K562 (cell line): Measurements from ENCODE around the gene CSTB. TPM values are rescaled to one million over a fixed set of nuclear protein-coding genes. Genes with fewer than 3 reads are reported as not detected.

Source experiments
- CBX1 ChIP-seq: sonication (generic); IDR thresholded peaks from 2 replicates; pipeline ENCODE4 v1.6.1; 2016; ENCODE audit warnings: antibody characterized with exemption, low read depth, mild to moderate bottlenecking
- CBX3 ChIP-seq, 2 experiments: IDR thresholded peaks; 1 replicate in 1 of 2; 2 replicates in 1 of 2; pipeline ENCODE4 v1.6.1; 2012; ENCODE audit warnings: inconsistent platforms in 2 of 2, low read length in 2 of 2, borderline replicate concordance in 1 of 2, control low read depth in 1 of 2
- ELF1 ChIP-seq: fragments of 200-800 bp; sonication (Bioruptor generic); IDR thresholded peaks from 2 replicates; pipeline ENCODE4 v1.6.1; 2016; ENCODE audit warnings: missing genetic modification characterization, missing compliant biosample characterization
- ERF ChIP-seq: fragments of 450-650 bp; formaldehyde crosslinking; IDR thresholded peaks from 2 replicates; pipeline ENCODE4 v1.4.0; 2020; ENCODE audit warnings: mild to moderate bottlenecking, mixed read lengths
- KDM5B ChIP-seq: fragments of 200-600 bp; sonication (generic); IDR thresholded peaks from 2 replicates; pipeline ENCODE4 v1.6.1; 2012; ENCODE audit warnings: low read depth, mild to moderate bottlenecking, moderate library complexity, low read length, control low read depth, inconsistent platforms; ENCODE audit not compliant: insufficient replicate concordance
- STAG1 ChIP-seq: sonication (generic); formaldehyde crosslinking; IDR thresholded peaks from 2 replicates; pipeline ENCODE4 v1.5.0; 2020; ENCODE audit warnings: missing genetic modification reagents, borderline replicate concordance
- TCF3 ChIP-seq: sonication (generic); formaldehyde crosslinking; IDR thresholded peaks from 2 replicates; pipeline ENCODE4 v1.4.0; 2020; ENCODE audit warnings: mild to moderate bottlenecking, missing genetic modification reagents
- TCF7L2 ChIP-seq: fragments of 150-350 bp; IDR thresholded peaks from 2 replicates; pipeline ENCODE4 v1.6.1; 2016; ENCODE audit warnings: low read depth, mild to moderate bottlenecking, low read length, moderate library complexity
- ZBED1 ChIP-seq: IDR thresholded peaks from 2 replicates; pipeline ENCODE4 v1.6.1; 2014
- ZBTB17 ChIP-seq: fragments of 450-650 bp; formaldehyde crosslinking; IDR thresholded peaks from 2 replicates; pipeline ENCODE4 v1.4.0; 2020; ENCODE audit warnings: mild to moderate bottlenecking
- ZEB2 ChIP-seq: fragments of 450-650 bp; IDR thresholded peaks from 2 replicates; pipeline ENCODE4 v1.6.1; 2016
- polyA plus RNA-seq, 8 experiments: library from polyadenylated mRNA; depleted of rRNA in 4 of 8; stranded (reverse) in 5 of 8; unstranded in 3 of 8; fragments of >200 nt; fragmentation: Nextera tagmentation in 2 of 8; fragmentation: Illumina TruSeq in 1 of 8; extraction: Ambion mirVana in 2 of 8; extraction: Trizol in 1 of 8; gene quantifications; 2 replicates each; pipeline versions ENCODE4 v1.2.1 to v1.2.3, GENCODE V29; 2011 to 2014; ENCODE audit warnings: inconsistent platforms in 1 of 8, missing spikeins in 1 of 8
- total RNA-seq, 7 experiments: library from RNA; depleted of rRNA in 6 of 7; stranded (reverse); fragments of >200 nt in 6 of 7; fragmentation: Illumina TruSeq in 2 of 7; extraction: Trizol in 2 of 7; gene quantifications; 2 replicates each; pipeline versions ENCODE4 v1.2.1 to v1.2.3, GENCODE V29; 2011 to 2021; ENCODE audit warnings: low replicate concordance in 1 of 7
- TF ChIP-seq, protein P1 (sequence below): sonication (generic); formaldehyde crosslinking; IDR thresholded peaks from 2 replicates; pipeline ENCODE4 v1.8.0; 2022; ENCODE audit warnings: mild to moderate bottlenecking, missing genetic modification reagents
- TF ChIP-seq, protein P2 (sequence below): fragments of 250-450 bp; sonication (Bioruptor Pico); IDR thresholded peaks from 2 replicates; pipeline ENCODE4 v1.4.0; 2020; ENCODE audit warnings: mild to moderate bottlenecking, moderate library complexity
- TF ChIP-seq, protein P3 (sequence below): fragments of 250-450 bp; sonication (Bioruptor Pico); IDR thresholded peaks from 2 replicates; pipeline ENCODE4 v1.4.0; 2020; ENCODE audit warnings: mild to moderate bottlenecking, moderate library complexity, borderline replicate concordance
- TF ChIP-seq, protein P4 (sequence below), 3 experiments: fragments of 200-800 bp in 1 of 3; sonication (Bioruptor generic) in 1 of 3; sonication (generic) in 1 of 3; formaldehyde crosslinking in 1 of 3; IDR thresholded peaks; 2 replicates each; pipeline versions ENCODE4 v1.6.1 to v1.8.0; 2016 to 2022; ENCODE audit warnings: mild to moderate bottlenecking in 2 of 3, missing compliant biosample characterization in 2 of 3, missing genetic modification characterization in 2 of 3, missing genetic modification reagents in 1 of 3

Gene CSTB
- total and polyA plus RNA-seq, 9 of the 15 experiments (the other 6 are each of a cell fraction or from before 2014, with no cell fraction given), result 12.4 to 65.0 (median 31.7) TPM

DNA sequence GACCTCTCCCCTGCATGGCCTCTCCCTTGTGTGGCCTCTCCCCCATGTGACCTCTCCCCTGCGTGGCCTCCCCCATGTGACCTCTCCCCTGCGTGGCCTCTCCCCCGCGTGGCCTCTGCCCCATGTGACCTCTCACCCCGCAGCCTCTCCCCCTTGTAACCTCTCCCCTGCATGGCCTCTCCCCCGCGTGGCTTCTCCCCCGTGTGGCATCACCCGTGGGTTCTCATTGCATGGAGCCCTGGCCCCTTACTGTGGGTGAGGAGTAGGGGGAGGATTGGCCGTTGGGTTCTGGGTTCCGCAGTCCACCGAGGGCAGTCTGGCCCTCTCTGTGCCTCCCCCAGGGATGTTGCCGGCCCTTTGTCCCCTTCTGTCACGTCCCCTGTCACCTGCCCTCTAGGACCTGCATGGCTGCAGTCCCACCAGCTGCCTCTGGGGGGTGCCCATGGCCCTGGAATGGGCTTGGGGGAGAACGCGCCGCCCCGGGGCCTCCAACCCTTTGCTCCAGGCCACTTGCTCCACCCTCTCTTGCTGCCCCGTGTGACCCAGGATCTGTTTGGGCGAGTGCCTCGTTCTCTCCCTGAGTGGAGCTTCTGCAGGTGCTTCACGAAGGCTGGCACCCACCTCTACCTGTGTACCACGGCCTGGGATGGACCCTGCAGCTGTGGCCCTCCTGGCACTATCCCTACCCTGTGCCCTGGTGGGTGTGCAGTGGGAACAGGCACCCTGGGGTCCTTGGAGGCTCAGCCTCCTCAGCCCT, 34.6 kb upstream of the CSTB start (continued):
- TF ChIP-seq, protein P1, sequence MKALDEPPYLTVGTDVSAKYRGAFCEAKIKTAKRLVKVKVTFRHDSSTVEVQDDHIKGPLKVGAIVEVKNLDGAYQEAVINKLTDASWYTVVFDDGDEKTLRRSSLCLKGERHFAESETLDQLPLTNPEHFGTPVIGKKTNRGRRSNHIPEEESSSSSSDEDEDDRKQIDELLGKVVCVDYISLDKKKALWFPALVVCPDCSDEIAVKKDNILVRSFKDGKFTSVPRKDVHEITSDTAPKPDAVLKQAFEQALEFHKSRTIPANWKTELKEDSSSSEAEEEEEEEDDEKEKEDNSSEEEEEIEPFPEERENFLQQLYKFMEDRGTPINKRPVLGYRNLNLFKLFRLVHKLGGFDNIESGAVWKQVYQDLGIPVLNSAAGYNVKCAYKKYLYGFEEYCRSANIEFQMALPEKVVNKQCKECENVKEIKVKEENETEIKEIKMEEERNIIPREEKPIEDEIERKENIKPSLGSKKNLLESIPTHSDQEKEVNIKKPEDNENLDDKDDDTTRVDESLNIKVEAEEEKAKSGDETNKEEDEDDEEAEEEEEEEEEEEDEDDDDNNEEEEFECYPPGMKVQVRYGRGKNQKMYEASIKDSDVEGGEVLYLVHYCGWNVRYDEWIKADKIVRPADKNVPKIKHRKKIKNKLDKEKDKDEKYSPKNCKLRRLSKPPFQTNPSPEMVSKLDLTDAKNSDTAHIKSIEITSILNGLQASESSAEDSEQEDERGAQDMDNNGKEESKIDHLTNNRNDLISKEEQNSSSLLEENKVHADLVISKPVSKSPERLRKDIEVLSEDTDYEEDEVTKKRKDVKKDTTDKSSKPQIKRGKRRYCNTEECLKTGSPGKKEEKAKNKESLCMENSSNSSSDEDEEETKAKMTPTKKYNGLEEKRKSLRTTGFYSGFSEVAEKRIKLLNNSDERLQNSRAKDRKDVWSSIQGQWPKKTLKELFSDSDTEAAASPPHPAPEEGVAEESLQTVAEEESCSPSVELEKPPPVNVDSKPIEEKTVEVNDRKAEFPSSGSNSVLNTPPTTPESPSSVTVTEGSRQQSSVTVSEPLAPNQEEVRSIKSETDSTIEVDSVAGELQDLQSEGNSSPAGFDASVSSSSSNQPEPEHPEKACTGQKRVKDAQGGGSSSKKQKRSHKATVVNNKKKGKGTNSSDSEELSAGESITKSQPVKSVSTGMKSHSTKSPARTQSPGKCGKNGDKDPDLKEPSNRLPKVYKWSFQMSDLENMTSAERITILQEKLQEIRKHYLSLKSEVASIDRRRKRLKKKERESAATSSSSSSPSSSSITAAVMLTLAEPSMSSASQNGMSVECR (CRISPR knock-in tag), result peak; percentile 82
- no peak for TF ChIP-seq TCF7L2
- TF ChIP-seq, protein P2, sequence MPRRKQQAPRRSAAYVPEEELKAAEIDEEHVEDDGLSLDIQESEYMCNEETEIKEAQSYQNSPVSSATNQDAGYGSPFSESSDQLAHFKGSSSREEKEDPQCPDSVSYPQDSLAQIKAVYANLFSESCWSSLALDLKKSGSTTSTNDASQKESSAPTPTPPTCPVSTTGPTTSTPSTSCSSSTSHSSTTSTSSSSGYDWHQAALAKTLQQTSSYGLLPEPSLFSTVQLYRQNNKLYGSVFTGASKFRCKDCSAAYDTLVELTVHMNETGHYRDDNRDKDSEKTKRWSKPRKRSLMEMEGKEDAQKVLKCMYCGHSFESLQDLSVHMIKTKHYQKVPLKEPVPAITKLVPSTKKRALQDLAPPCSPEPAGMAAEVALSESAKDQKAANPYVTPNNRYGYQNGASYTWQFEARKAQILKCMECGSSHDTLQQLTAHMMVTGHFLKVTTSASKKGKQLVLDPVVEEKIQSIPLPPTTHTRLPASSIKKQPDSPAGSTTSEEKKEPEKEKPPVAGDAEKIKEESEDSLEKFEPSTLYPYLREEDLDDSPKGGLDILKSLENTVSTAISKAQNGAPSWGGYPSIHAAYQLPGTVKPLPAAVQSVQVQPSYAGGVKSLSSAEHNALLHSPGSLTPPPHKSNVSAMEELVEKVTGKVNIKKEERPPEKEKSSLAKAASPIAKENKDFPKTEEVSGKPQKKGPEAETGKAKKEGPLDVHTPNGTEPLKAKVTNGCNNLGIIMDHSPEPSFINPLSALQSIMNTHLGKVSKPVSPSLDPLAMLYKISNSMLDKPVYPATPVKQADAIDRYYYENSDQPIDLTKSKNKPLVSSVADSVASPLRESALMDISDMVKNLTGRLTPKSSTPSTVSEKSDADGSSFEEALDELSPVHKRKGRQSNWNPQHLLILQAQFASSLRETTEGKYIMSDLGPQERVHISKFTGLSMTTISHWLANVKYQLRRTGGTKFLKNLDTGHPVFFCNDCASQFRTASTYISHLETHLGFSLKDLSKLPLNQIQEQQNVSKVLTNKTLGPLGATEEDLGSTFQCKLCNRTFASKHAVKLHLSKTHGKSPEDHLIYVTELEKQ (CRISPR knock-in tag), result no peak
- no peak for TF ChIP-seq ZBTB17 (CRISPR knock-in tag)
- 0 out of 2 replicates have a peak, but pooled peaks have one; percentile 11 for TF ChIP-seq ZEB2
- TF ChIP-seq STAG1 (CRISPR knock-in tag), result peak; percentile 98
- peak; percentile 48; the same call in 1 of the 2 replicates for TF ChIP-seq TCF3 (CRISPR knock-in tag)
- TF ChIP-seq ELF1 (tag), result no peak
- no peak for TF ChIP-seq CBX1
- no peak for TF ChIP-seq KDM5B
- TF ChIP-seq ZBED1, result no peak
- TF ChIP-seq CBX3 (IDR thresholded peaks at IDR 0.05; ENCODE audit: borderline replicate concordance in 1 of 2, low read length in 2 of 2), result no peak
- no peak for TF ChIP-seq ERF (CRISPR knock-in tag)
- TF ChIP-seq, protein P3, sequence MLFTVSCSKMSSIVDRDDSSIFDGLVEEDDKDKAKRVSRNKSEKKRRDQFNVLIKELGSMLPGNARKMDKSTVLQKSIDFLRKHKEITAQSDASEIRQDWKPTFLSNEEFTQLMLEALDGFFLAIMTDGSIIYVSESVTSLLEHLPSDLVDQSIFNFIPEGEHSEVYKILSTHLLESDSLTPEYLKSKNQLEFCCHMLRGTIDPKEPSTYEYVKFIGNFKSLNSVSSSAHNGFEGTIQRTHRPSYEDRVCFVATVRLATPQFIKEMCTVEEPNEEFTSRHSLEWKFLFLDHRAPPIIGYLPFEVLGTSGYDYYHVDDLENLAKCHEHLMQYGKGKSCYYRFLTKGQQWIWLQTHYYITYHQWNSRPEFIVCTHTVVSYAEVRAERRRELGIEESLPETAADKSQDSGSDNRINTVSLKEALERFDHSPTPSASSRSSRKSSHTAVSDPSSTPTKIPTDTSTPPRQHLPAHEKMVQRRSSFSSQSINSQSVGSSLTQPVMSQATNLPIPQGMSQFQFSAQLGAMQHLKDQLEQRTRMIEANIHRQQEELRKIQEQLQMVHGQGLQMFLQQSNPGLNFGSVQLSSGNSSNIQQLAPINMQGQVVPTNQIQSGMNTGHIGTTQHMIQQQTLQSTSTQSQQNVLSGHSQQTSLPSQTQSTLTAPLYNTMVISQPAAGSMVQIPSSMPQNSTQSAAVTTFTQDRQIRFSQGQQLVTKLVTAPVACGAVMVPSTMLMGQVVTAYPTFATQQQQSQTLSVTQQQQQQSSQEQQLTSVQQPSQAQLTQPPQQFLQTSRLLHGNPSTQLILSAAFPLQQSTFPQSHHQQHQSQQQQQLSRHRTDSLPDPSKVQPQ (CRISPR knock-in tag), result no peak
- TF ChIP-seq, protein P4, sequence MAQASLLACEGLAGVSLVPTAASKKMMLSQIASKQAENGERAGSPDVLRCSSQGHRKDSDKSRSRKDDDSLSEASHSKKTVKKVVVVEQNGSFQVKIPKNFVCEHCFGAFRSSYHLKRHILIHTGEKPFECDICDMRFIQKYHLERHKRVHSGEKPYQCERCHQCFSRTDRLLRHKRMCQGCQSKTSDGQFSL (CRISPR knock-in tag; IDR thresholded peaks at IDR 0.05), result peak; percentile 84; the same call in 1 of the 2 replicates
- TF ChIP-seq, protein P4 (tag; IDR thresholded peaks at IDR 0.05), result no peak
